Small intestine (tissue), 7 donors: Measurements from ENCODE around the gene SIRPG. TPM values are rescaled to one million over a fixed set of nuclear protein-coding genes. Genes with fewer than 3 reads are reported as not detected.
A peak's percentile ranks its signal among the peaks of the same experiment; 100 is the strongest.
"Not testable (repeated sequence)": the region's sequence is repeated elsewhere in the genome, so short reads cannot be mapped to it uniquely, and the experiment has no call there.

Experiments
- DNase-seq, 2 donors: peaks; one replicate each; pipeline versions ENCODE4 v3.0.0 to v3.0.0-alpha.2; 2013
- FAIRE-seq: peaks from 2 replicates; lab custom pipeline; 2012; peaks lifted over from hg19 to GRCh38; lab: Jason Lieb, UNC
- H3K27ac ChIP-seq, 3 donors: one replicate each; pipeline ENCODE4 v1.5.1; 2013; ENCODE audit warnings: low read length in 2 of 3, mild to moderate bottlenecking in 2 of 3, control low read depth in 1 of 3, inconsistent platforms in 1 of 3, low read depth in 1 of 3, moderate library complexity in 1 of 3
- H3K27me3 ChIP-seq, 3 donors: one replicate each; pipeline ENCODE4 v1.6.1; 2013; ENCODE audit warnings: low read length in 3 of 3, inconsistent platforms in 1 of 3; ENCODE audit not compliant: control insufficient read depth in 3 of 3, insufficient read depth in 3 of 3
- H3K36me3 ChIP-seq, 3 donors: one replicate each; pipeline ENCODE4 v1.6.1; 2013; ENCODE audit warnings: low read length in 3 of 3, inconsistent platforms in 1 of 3, low read depth in 1 of 3, mild to moderate bottlenecking in 1 of 3, moderate library complexity in 1 of 3; ENCODE audit not compliant: control insufficient read depth in 3 of 3, insufficient read depth in 2 of 3
- H3K4me1 ChIP-seq, 3 donors: one replicate each; pipeline ENCODE4 v1.6.1; 2013; ENCODE audit warnings: low read length in 2 of 3, inconsistent platforms in 1 of 3, low read depth in 1 of 3, mild to moderate bottlenecking in 1 of 3, moderate library complexity in 1 of 3; ENCODE audit not compliant: control insufficient read depth in 3 of 3, insufficient read depth in 2 of 3
- H3K4me3 ChIP-seq, 3 donors: one replicate each; pipeline ENCODE4 v1.5.1; 2013; ENCODE audit warnings: low read length in 3 of 3, control low read depth in 1 of 3, inconsistent platforms in 1 of 3, low read depth in 1 of 3, mild to moderate bottlenecking in 1 of 3, moderate library complexity in 1 of 3
- H3K9me3 ChIP-seq, 2 donors: one replicate each; pipeline ENCODE4 v1.6.1; 2013; ENCODE audit warnings: low read depth in 1 of 2, low read length in 1 of 2; ENCODE audit not compliant: control insufficient read depth in 2 of 2, insufficient read depth in 1 of 2
- WGBS, 3 donors: extraction: QIAGEN DNeasy Blood & Tissue Kit; methylation state at CpG; one replicate each; pipeline ENCODE4 v1.1.7; 2013; 5-methylcytosine and 5-hydroxymethylcytosine counted together
- polyA plus RNA-seq, 4 donors: library from polyadenylated mRNA; stranded (reverse) in 3 of 4; unstranded in 1 of 4; fragments of 200-250 nt in 3 of 4; fragments of 120-200 nt in 1 of 4; gene quantifications; one replicate each; pipeline versions ENCODE4 v1.2.1 to v1.2.3, GENCODE V29; 2013
- donor health status: healthy with polysubstance abuse.
- donor health status: control.
- donor health status: control.
- donor health status: Bipolar disorder and iron deficiency.
- donor health status: healthy.

The SIRPG gene
- polyA plus RNA-seq, 4 donors, result 0.89 to 2.2 (median 0.99) TPM

DNA sequence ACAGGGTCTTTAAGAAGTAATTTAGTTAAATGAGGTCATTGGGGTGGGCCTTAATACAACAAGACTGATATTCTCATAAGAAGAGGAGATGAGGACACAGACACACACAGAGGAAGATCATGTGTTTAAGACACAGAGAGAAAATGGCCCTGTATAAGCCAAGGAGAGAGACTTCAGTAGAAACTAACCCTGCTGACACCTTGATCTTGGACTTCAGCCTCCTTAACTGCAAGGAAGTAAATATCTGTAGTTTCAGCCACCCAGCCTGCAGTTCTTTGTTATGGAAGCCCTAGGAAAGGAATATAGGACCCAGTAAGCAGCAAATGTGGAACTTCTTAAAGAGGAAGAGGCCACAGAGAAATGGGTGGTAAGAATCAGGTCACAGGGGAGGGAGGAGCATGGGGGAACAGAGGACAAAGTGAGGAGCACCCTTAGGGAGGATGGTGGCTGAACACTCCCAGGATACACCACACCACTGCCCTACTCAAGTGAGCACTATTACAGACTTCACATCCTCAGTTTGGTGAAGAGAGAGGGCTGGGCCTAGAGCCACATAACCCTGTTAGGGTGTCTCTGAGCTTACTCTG is 38.5 kb downstream of the SIRPG start:
- no peak overlapping the region for H3K4me3 ChIP-seq
- no peak overlapping the region for H3K27ac ChIP-seq
- H3K36me3 ChIP-seq, result no peaks in the 10 kb centered on the region
- H3K4me1 ChIP-seq, result peaks cover 0 to 8% (median 0%) of the 10 kb centered on the region in 3 donors
- no peaks in the 10 kb centered on the region for H3K27me3 ChIP-seq
- peaks cover 0 to 7% of the 10 kb centered on the region in 2 donors for H3K9me3 ChIP-seq
- no peak for DNase-seq
- no peak for FAIRE-seq

DNA sequence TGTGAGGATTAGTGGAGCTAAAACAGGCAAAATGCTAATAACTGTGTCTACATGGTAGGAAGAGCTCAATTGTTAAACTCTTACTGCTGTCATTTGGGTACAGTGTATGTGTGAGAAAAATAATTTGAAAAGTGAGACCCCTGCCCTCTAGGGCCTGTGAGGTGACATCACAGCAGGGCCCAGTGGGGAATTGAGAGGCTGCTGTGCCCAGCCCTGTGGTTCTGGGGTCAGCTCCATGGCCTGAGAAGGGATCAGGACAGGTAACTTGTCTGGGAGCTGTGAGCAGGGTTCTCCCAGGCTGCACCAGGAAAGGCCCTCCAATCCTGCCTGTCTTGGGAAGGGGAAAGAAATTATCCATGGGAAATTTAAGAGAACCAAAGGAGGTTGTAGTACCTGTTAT is 39.1 kb downstream of the SIRPG start:
- Histone ChIP-seq H3K4me1 (peaks cover 0 to 8% (median 0%) of the 10 kb centered on the region in 3 donors), H3K36me3 (no peaks in the 10 kb centered on the region), H3K27me3 (no peaks in the 10 kb centered on the region), H3K4me3 (no peak overlapping the region), H3K9me3 (peaks cover 0 to 7% of the 10 kb centered on the region in 2 donors), H3K27ac (no peak overlapping the region)
- DNase-seq (no peak), FAIRE-seq (no peak)

GRCh38 chr20:1616858-1617434 is 40.6 kb downstream of the SIRPG start:
- no peak for DNase-seq
- FAIRE-seq, result no peak
- Histone ChIP-seq H3K4me3 (no peak overlapping the region), H3K9me3 (peaks cover 0 to 7% of the 10 kb centered on the region in 2 donors), H3K27ac (no peak overlapping the region), H3K4me1 (no peaks in the 10 kb centered on the region), H3K36me3 (no peaks in the 10 kb centered on the region), H3K27me3 (no peaks in the 10 kb centered on the region)

DNA sequence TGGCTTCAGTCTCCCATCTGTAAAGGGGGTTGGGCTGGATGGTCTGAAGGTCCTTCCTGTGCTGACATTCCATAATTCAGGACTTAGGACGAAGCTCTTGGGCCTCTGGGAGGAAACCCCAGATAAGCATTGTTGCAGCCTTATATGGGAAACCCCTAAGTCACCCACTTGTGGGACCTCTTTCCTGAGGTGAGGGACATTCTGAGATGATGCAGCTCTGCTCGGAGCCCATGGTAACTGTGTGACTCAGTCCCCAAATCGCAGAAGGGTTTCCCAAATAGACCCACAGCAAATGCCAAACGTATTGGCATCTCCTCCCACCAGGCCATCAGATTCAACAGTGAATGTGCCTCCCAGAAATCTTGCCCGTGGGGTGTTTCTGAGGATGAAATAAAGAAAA is 47.2 kb downstream of the SIRPG start:
- H3K9me3 ChIP-seq, FAIRE-seq, H3K36me3 ChIP-seq, H3K27me3 ChIP-seq, H3K27ac ChIP-seq, H3K4me3 ChIP-seq, DNase-seq, H3K4me1 ChIP-seq: not testable (repeated sequence)
- 65 to 89% methylated on average over 4 to 5 of the region's 5 CpGs; no CpG with 5 or more reads in 1 of the 3 donors for WGBS, 3 donors

GRCh38 chr20:1608678-1609347 is 48.8 kb downstream of the SIRPG start:
- H3K27me3 ChIP-seq, H3K9me3 ChIP-seq, H3K36me3 ChIP-seq, H3K4me3 ChIP-seq, DNase-seq, FAIRE-seq, H3K27ac ChIP-seq, H3K4me1 ChIP-seq: not testable (repeated sequence)
- WGBS, 3 donors, result 62 to 80% (median 67%) methylated on average over 3 of the region's 5 CpGs

DNA sequence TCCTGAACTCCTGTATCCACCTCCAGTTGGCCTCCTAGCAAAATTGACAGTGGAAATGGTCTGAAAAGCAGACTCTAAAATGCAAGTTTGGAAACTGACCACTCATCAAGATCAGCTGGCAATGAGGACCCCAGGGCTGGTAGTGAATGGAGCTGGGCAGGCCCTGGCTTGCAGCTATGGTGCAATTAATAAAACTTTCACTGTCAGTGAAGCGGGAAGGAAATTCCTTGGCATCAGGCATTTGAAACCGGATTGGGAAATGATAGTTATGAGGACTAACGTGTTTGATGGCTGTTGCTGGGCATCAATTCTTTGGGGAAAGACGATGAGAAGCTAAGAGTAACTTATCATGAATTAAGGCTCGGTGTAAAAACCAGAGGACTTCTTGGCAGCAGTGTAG is 56.8 kb downstream of the SIRPG start:
- Histone ChIP-seq H3K27me3 (no peaks in the 10 kb centered on the region), H3K4me1 (no peaks in the 10 kb centered on the region), H3K36me3 (no peaks in the 10 kb centered on the region), H3K4me3 (no peak overlapping the region), H3K9me3 (no peaks in the 10 kb centered on the region), H3K27ac (no peak overlapping the region)
- FAIRE-seq, result no peak
- WGBS, 3 donors, result 73% methylated on average over 5 of the region's 5 CpGs; no CpG with 5 or more reads in 2 of the 3 donors
- no peak for DNase-seq

- no peak overlapping the region for H3K27ac ChIP-seq
- no peaks in the 10 kb centered on the region for H3K36me3 ChIP-seq
- H3K4me1 ChIP-seq, result no peaks in the 10 kb centered on the region
- no peak for FAIRE-seq
- DNase-seq, result no peak
- H3K9me3 ChIP-seq, result no peaks in the 10 kb centered on the region
- H3K27me3 ChIP-seq, result no peaks in the 10 kb centered on the region
- 83% methylated on average over 1 of the region's 1 CpG; no CpG with 5 or more reads in 2 of the 3 donors for WGBS, 3 donors
- H3K4me3 ChIP-seq, result no peak overlapping the region
Observed at GRCh38 chr20:1595333-1595732, 62.2 kb downstream of the SIRPG start.

DNA sequence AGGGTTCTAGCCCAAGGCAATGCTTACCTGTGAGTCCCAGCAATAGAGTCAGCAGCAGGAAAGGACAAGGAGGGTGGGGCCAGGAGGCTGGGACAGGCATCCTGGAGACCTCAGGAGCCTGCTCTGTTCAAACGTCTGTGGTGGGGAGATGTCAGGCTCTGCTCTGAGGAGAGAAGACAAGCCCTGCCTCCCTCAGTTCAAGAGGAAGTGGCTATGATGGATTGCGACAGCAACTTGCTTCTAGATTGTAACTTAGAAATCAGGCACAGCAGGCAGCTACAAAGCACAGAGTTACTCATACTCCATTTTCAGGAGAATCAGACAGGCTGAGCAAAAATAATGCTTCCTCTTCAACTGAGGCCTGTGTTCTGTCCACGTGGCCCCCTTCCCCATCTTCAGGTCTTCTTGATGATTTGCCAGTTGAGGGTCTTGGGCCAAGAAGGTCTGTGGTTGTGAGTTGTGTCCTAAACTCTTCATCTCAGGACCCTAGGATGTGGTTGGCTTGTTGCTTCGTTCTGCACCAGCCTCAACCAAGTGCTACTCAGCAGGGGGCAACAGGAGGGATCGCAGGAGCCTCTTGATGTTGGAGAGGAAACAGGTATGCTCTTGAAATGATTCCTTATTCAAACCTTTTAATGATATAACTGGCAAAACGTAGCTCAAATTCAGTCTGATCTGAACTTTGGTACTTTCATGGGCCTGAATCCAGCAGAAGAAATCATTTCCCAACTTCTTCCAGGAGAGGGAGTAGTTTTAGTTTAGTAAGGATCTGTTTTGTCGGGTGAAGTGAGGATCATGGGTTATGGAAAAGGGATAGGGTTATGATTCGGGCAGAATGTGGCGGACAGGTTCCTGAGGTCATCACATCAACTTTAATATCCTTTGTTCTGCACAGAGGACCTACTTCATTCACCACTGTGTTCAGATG is 68.8 kb downstream of the SIRPG start:
- Histone ChIP-seq H3K27me3 (no peaks in the 10 kb centered on the region), H3K4me3 (no peak overlapping the region), H3K36me3 (no peaks in the 10 kb centered on the region), H3K9me3 (no peaks in the 10 kb centered on the region), H3K27ac (no peak overlapping the region), H3K4me1 (no peaks in the 10 kb centered on the region)
- WGBS, 3 donors, result 22% methylated on average over 9 of the region's 9 CpGs; no CpG with 5 or more reads in 2 of the 3 donors
- DNase-seq (peak; percentile 15 to 19), FAIRE-seq (no peak)
